BLaER1 treated with 17β-estradiol and CSF1 and Interleukin-3, amounts not matched to agents 10 nM and 100 nM (cell line): ENCODE measurements around the gene OSBPL10.

Experiments used
- H3K27ac ChIP-seq, 11 experiments: shearing (Covaris generic); formaldehyde crosslinking; 2 replicates each; pipeline ENCODE4 v1.8.1; 2022
- H3K27me3 ChIP-seq, 11 experiments: shearing (Covaris generic); formaldehyde crosslinking; 2 replicates each; pipeline ENCODE4 v1.8.1; 2022
- H3K36me3 ChIP-seq, 11 experiments: shearing (Covaris generic); formaldehyde crosslinking; 2 replicates each; pipeline ENCODE4 v1.8.1; 2022
- H3K4me1 ChIP-seq, 10 experiments: shearing (Covaris generic); formaldehyde crosslinking; 2 replicates each; pipeline ENCODE4 v1.8.1; 2022
- H3K4me2 ChIP-seq, 11 experiments: shearing (Covaris generic); formaldehyde crosslinking; 2 replicates each; pipeline ENCODE4 v1.8.1; 2022
- H3K4me3 ChIP-seq, 10 experiments: shearing (Covaris generic); formaldehyde crosslinking; 2 replicates each; pipeline ENCODE4 v1.8.1; 2022
- H3K9ac ChIP-seq, 11 experiments: shearing (Covaris generic); formaldehyde crosslinking; 2 replicates each; pipeline ENCODE4 v1.8.1; 2022
- H3K9me3 ChIP-seq, 11 experiments: shearing (Covaris generic); formaldehyde crosslinking; replicated peaks in 1 of 11; 2 replicates each; pipeline ENCODE4 v1.8.1; 2022
- H4K20me1 ChIP-seq, 11 experiments: shearing (Covaris generic); formaldehyde crosslinking; 2 replicates each; pipeline ENCODE4 v1.8.1; 2022
- Cebpa-rat ChIP-seq, 11 experiments: shearing (Covaris generic); IDR thresholded peaks; 2 replicates each; pipeline ENCODE4 v1.8.1; 2022

The OSBPL10 gene

GRCh38 chr3:31892916-31893573, 88.0 kb downstream of the OSBPL10 start:
- Histone ChIP-seq H3K27me3 (no peaks in the 10 kb centered on the region), H4K20me1 (no peaks in the 10 kb centered on the region), H3K27ac (no peak overlapping the region), H3K9ac (no peak overlapping the region), H3K36me3 (no peaks in the 10 kb centered on the region), H3K4me3 (no peak overlapping the region), H3K9me3 (no peaks in the 10 kb centered on the region), H3K4me1 (no peaks in the 10 kb centered on the region), H3K4me2 (no peak overlapping the region)
- TF ChIP-seq Cebpa-rat (IDR thresholded peaks at IDR 0.05), result no peak

DNA sequence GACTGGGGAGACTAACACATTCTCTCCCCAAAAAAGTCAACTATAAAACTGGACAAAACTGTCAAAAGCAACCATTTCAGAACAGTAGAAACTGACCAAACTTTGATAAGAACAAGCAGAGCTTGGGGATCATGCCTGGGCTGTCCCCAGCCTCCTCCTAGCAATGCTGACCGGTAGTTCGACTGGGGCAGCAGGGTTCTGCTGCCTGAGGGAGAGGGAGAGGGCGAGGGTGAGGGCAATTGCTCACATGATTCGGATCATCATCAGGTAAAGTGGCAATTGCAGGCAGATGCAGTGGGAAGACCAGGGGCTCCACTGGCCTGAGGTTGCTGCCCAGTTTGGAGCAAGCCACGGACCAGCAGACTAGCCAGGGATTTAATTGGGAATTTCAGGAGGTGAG, 88.6 kb downstream of the OSBPL10 start:
- H3K27ac ChIP-seq, result no peak overlapping the region
- no peaks in the 10 kb centered on the region for H3K9me3 ChIP-seq
- no peak overlapping the region for H3K4me3 ChIP-seq
- H3K27me3 ChIP-seq, result no peaks in the 10 kb centered on the region
- TF ChIP-seq Cebpa-rat (IDR thresholded peaks at IDR 0.05), result no peak
- no peak overlapping the region for H3K4me2 ChIP-seq
- no peak overlapping the region for H3K9ac ChIP-seq
- H4K20me1 ChIP-seq, result no peaks in the 10 kb centered on the region
- H3K36me3 ChIP-seq, result no peaks in the 10 kb centered on the region
- H3K4me1 ChIP-seq, result no peaks in the 10 kb centered on the region

GRCh38 chr3:31891876-31892455, 89.1 kb downstream of the OSBPL10 start:
- H3K4me1 ChIP-seq, result no peaks in the 10 kb centered on the region
- H4K20me1 ChIP-seq, result no peaks in the 10 kb centered on the region
- no peak overlapping the region for H3K9ac ChIP-seq
- no peak overlapping the region for H3K27ac ChIP-seq
- H3K27me3 ChIP-seq, result no peaks in the 10 kb centered on the region
- no peak overlapping the region for H3K4me3 ChIP-seq
- no peaks in the 10 kb centered on the region for H3K9me3 ChIP-seq
- H3K36me3 ChIP-seq, result no peaks in the 10 kb centered on the region
- no peak for TF ChIP-seq Cebpa-rat (IDR thresholded peaks at IDR 0.05)
- H3K4me2 ChIP-seq, result no peak overlapping the region

GRCh38 chr3:31890742-31891469, 90.2 kb downstream of the OSBPL10 start:
- Histone ChIP-seq H3K4me1 (no peaks in the 10 kb centered on the region), H4K20me1 (no peaks in the 10 kb centered on the region), H3K4me3 (no peak overlapping the region), H3K27ac (no peak overlapping the region), H3K9me3 (no peaks in the 10 kb centered on the region), H3K27me3 (no peaks in the 10 kb centered on the region), H3K36me3 (no peaks in the 10 kb centered on the region), H3K4me2 (no peak overlapping the region), H3K9ac (no peak overlapping the region)
- no peak for TF ChIP-seq Cebpa-rat (IDR thresholded peaks at IDR 0.05)

DNA sequence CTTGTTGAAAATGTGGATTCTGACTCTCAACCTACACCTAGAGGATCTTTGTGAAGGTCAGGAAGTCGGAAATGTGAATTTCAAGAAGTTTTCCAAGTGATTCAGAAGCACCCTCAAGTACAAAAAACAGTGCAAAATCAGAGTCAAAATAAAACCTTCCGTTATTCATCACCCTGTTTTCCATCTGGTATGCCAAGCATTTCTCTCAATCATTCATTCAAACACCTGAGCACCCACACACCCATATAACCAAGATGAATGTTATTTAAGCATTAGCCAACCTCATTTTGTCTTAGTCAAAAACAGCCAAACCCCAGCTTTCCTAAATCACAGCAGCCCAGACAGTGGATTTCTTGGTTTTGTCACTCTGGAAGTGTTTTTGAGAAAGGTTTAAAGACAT, 91.1 kb downstream of the OSBPL10 start:
- no peaks in the 10 kb centered on the region for H4K20me1 ChIP-seq
- H3K36me3 ChIP-seq, result no peaks in the 10 kb centered on the region
- H3K4me2 ChIP-seq, result no peak overlapping the region
- no peak for TF ChIP-seq Cebpa-rat (IDR thresholded peaks at IDR 0.05)
- H3K9ac ChIP-seq, result no peak overlapping the region
- no peaks in the 10 kb centered on the region for H3K4me1 ChIP-seq
- no peaks in the 10 kb centered on the region for H3K9me3 ChIP-seq
- no peak overlapping the region for H3K27ac ChIP-seq
- no peaks in the 10 kb centered on the region for H3K27me3 ChIP-seq
- no peak overlapping the region for H3K4me3 ChIP-seq

DNA sequence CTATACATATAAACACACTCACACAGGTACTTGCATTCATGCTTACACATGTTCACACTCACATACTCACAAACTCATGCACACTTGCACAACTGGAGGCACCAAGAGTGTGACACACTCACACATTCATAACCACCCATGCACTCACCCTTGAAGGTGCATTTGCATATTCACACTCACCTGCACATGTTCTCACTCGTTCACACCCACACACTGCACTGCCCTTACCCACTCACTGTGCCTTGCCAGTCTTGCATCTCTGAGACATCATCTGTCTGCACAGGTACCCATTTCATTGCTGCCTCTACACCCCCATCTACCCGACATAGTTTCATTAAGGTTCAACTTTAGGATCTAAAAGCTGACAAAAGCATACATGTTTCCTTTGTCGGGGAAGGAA, 95.8 kb downstream of the OSBPL10 start:
- Histone ChIP-seq H3K4me2 (no peak overlapping the region), H3K27ac (no peak overlapping the region), H3K4me1 (peaks cover 0 to 1% (median 0%) of the 10 kb centered on the region in 10 experiments; a peak in 1 of 20 replicates), H3K9me3 (no peaks in the 10 kb centered on the region; a peak in 1 of 22 replicates), H3K4me3 (no peak overlapping the region), H3K9ac (no peak overlapping the region), H4K20me1 (no peaks in the 10 kb centered on the region), H3K36me3 (no peaks in the 10 kb centered on the region), H3K27me3 (no peaks in the 10 kb centered on the region)
- no peak for TF ChIP-seq Cebpa-rat (IDR thresholded peaks at IDR 0.05)

DNA sequence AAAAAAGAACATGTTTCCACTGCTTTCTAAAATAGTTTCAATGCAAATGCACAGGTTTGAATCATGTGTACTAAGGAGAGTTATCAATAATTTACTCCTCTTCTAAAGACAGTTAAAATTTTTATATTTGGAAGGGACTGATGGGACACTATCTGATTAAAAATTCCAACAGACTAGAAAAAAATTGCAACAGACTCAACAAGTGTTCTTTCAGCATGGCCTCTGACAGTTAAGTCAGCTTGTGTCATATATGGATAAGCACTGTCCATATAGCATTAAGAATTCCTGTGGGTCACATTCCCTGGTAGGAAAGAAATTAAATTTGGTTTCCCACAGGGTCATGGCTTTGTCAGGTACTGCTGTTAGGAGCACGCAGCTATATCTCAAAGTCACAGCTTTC, 96.8 kb downstream of the OSBPL10 start:
- Histone ChIP-seq H3K27me3 (no peaks in the 10 kb centered on the region), H4K20me1 (no peaks in the 10 kb centered on the region), H3K27ac (no peak overlapping the region), H3K36me3 (no peaks in the 10 kb centered on the region), H3K4me3 (no peak overlapping the region), H3K4me2 (no peak overlapping the region), H3K9me3 (no peaks in the 10 kb centered on the region; a peak in 1 of 22 replicates), H3K4me1 (peaks cover 0 to 5% (median 0%) of the 10 kb centered on the region in 10 experiments; a peak in 2 of 20 replicates), H3K9ac (no peak overlapping the region)
- TF ChIP-seq Cebpa-rat (IDR thresholded peaks at IDR 0.05), result no peak

- Histone ChIP-seq H3K4me2 (no peak overlapping the region), H3K27ac (no peak overlapping the region), H3K9ac (no peak overlapping the region), H3K4me3 (no peak overlapping the region), H3K4me1 (peaks cover 0 to 5% (median 0%) of the 10 kb centered on the region in 10 experiments; a peak in 2 of 20 replicates), H3K27me3 (no peaks in the 10 kb centered on the region), H4K20me1 (no peaks in the 10 kb centered on the region), H3K36me3 (no peaks in the 10 kb centered on the region), H3K9me3 (no peaks in the 10 kb centered on the region; a peak in 1 of 22 replicates)
- no peak for TF ChIP-seq Cebpa-rat (IDR thresholded peaks at IDR 0.05)
Observed at GRCh38 chr3:31882895-31883294, 98.2 kb downstream of the OSBPL10 start.

GRCh38 chr3:31882431-31882830, 98.6 kb downstream of the OSBPL10 start:
- no peak for TF ChIP-seq Cebpa-rat (IDR thresholded peaks at IDR 0.05)
- no peak overlapping the region for H3K4me3 ChIP-seq
- no peaks in the 10 kb centered on the region; a peak in 1 of 22 replicates for H3K9me3 ChIP-seq
- no peaks in the 10 kb centered on the region for H3K36me3 ChIP-seq
- H4K20me1 ChIP-seq, result no peaks in the 10 kb centered on the region
- peaks cover 0 to 5% (median 0%) of the 10 kb centered on the region in 10 experiments; a peak in 2 of 20 replicates for H3K4me1 ChIP-seq
- no peak overlapping the region for H3K9ac ChIP-seq
- H3K4me2 ChIP-seq, result no peak overlapping the region
- H3K27ac ChIP-seq, result no peak overlapping the region
- no peaks in the 10 kb centered on the region for H3K27me3 ChIP-seq
